GM12878 (cell line): ENCODE data around the gene CCR3. TPM values are rescaled to one million over a fixed set of nuclear protein-coding genes. Genes with fewer than 3 reads are reported as not detected.
A peak's percentile ranks its signal among the peaks of the same experiment; 100 is the strongest.

Experiments used
- ATAC-seq: fragments of 200-7000 bp; cut with Tn5 transposase; 3 replicates; pipeline ENCODE4 v1.9.1; 2020; ENCODE audit warnings: mild to moderate bottlenecking, moderate library complexity
- Bru-seq: library from RNA; stranded (reverse); fragments of 400-500 nt; gene quantifications from one replicate; lab custom pipeline; 2021; lab: Mats Ljungman, UMichigan
- BruChase-seq, 2 experiments: library from RNA; stranded (reverse); fragments of 400-500 nt; gene quantifications; one replicate each; lab custom pipeline; 2021; lab: Mats Ljungman, UMichigan
- BruUV-seq: library from RNA; stranded (reverse); fragments of 400-500 nt; replicated peaks from 2 replicates; lab custom pipeline; 2021; lab: Mats Ljungman, UMichigan
- CTCF ChIA-PET: fragments of 300-600 bp; sonication (Branson Sonifier 250); formaldehyde crosslinking; extraction: SDS; loops from one replicate; lab custom pipeline; 2021; ENCODE audit warnings: inconsistent platforms; lab: Yijun Ruan, JAX
- POLR2A ChIA-PET: fragments of 350-600 bp; formaldehyde crosslinking; extraction: SDS; loops from one replicate; lab custom pipeline; 2021; ENCODE audit warnings: inconsistent platforms; lab: Charles Lee
- RAD21 ChIA-PET: fragments of 300-600 bp; sonication (Branson Sonifier 250); formaldehyde crosslinking; loops from one replicate; lab custom pipeline; 2023; ENCODE audit warnings: antibody characterized with exemption; ENCODE audit not compliant: unreplicated experiment; lab: Charles Lee
- SMC1A ChIA-PET: fragments of 300-600 bp; sonication (Branson Sonifier 250); formaldehyde crosslinking; loops from one replicate; lab custom pipeline; 2023; ENCODE audit not compliant: unreplicated experiment, uncharacterized antibody; lab: Charles Lee
- DNase-seq: peaks from one replicate; pipeline ENCODE4 v3.0.0-alpha.2; 2011; ENCODE audit warnings: low read depth, low spot score
- FAIRE-seq: peaks from 3 replicates; lab custom pipeline; 2011; peaks lifted over from hg19 to GRCh38; lab: Jason Lieb, UNC
- H2AFZ ChIP-seq: 2 replicates; pipeline ENCODE4 v1.6.0; 2011; ENCODE audit warnings: low read depth, low read length, control low read depth; ENCODE audit not compliant: control insufficient read depth
- H3K27ac ChIP-seq: 2 replicates; pipeline ENCODE4 v1.5.1; 2011; ENCODE audit warnings: control low read depth; ENCODE audit not compliant: control insufficient read depth, insufficient read depth
- H3K27me3 ChIP-seq, 2 experiments: replicated peaks in 1 of 2; 2 replicates each; pipeline versions ENCODE4 v1.6.0 to v1.6.1; 2011; ENCODE audit warnings: low read length in 1 of 2; ENCODE audit not compliant: control insufficient read depth in 2 of 2, insufficient read depth in 2 of 2
- H3K36me3 ChIP-seq, 2 experiments: 2 replicates each; pipeline ENCODE4 v1.5.1; 2011; ENCODE audit warnings: low read length in 1 of 2; ENCODE audit not compliant: control insufficient read depth in 2 of 2, insufficient read depth in 2 of 2
- H3K4me1 ChIP-seq: 2 replicates; pipeline ENCODE4 v1.6.1; 2011; ENCODE audit warnings: mild to moderate bottlenecking, low read length, moderate library complexity, mixed read lengths; ENCODE audit not compliant: control insufficient read depth, insufficient read depth
- H3K4me2 ChIP-seq: 2 replicates; pipeline ENCODE4 v1.6.0; 2011; ENCODE audit warnings: control low read depth; ENCODE audit not compliant: control insufficient read depth, insufficient read depth
- H3K4me3 ChIP-seq: fragments of 200-600 bp; sonication (generic); 2 replicates; pipeline ENCODE4 v1.5.1; 2016
- H3K79me2 ChIP-seq: 2 replicates; pipeline ENCODE4 v1.6.0; 2011; ENCODE audit warnings: low read length; ENCODE audit not compliant: control insufficient read depth, insufficient read depth
- H3K9ac ChIP-seq: 2 replicates; pipeline ENCODE4 v1.8.0; 2011; ENCODE audit warnings: low read length, control low read depth, mixed read lengths; ENCODE audit not compliant: control insufficient read depth, insufficient read depth
- H3K9me3 ChIP-seq: replicated peaks from 3 replicates; pipeline ENCODE4 v1.5.1; 2011; ENCODE audit warnings: mild to moderate bottlenecking, low read length; ENCODE audit not compliant: control insufficient read depth, insufficient read depth
- H4K20me1 ChIP-seq: 2 replicates; pipeline ENCODE4 v1.6.0; 2011; ENCODE audit not compliant: control insufficient read depth, insufficient read depth
- BRCA1 ChIP-seq: IDR thresholded peaks from 2 replicates; pipeline ENCODE4 v1.6.1; 2011; ENCODE audit warnings: low read depth, low read length, improper control_type of control experiment
- CUX1 ChIP-seq: IDR thresholded peaks from 2 replicates; pipeline ENCODE4 v1.6.1; 2012; ENCODE audit warnings: improper control_type of control experiment, low read depth, low read length; ENCODE audit not compliant: insufficient replicate concordance
- EED ChIP-seq: sonication (generic); IDR thresholded peaks from 2 replicates; pipeline ENCODE4 v1.6.1; 2016; ENCODE audit warnings: antibody characterized with exemption, low read depth
- FOXM1 ChIP-seq: IDR thresholded peaks from 2 replicates; pipeline ENCODE4 v1.6.1; 2012; ENCODE audit warnings: low read depth, mild to moderate bottlenecking, inconsistent platforms, low read length, moderate library complexity
- GATAD2B ChIP-seq: fragments of 450-650 bp; conservative IDR thresholded peaks from 2 replicates; pipeline ENCODE4 v1.6.1; 2017; ENCODE audit warnings: low read depth, mild to moderate bottlenecking, moderate library complexity
- MEF2B ChIP-seq: fragments of 450-650 bp; IDR thresholded peaks from 2 replicates; pipeline ENCODE4 v1.6.1; 2018; ENCODE audit warnings: mild to moderate bottlenecking, moderate library complexity; ENCODE audit not compliant: partially characterized antibody, poor library complexity, severe bottlenecking
- NR2C1 ChIP-seq: fragments of 450-650 bp; IDR thresholded peaks from 2 replicates; pipeline ENCODE4 v1.6.1; 2017; ENCODE audit warnings: antibody characterized with exemption, mild to moderate bottlenecking, moderate library complexity
- PKNOX1 ChIP-seq: fragments of 450-650 bp; IDR thresholded peaks from 2 replicates; pipeline ENCODE4 v1.6.1; 2016; ENCODE audit warnings: mild to moderate bottlenecking
- SKIL ChIP-seq: fragments of 450-650 bp; IDR thresholded peaks from 2 replicates; pipeline ENCODE4 v1.6.1; 2017; ENCODE audit warnings: mild to moderate bottlenecking, low read depth, inconsistent platforms; ENCODE audit not compliant: poor library complexity, severe bottlenecking
- SMAD5 ChIP-seq: IDR thresholded peaks from 2 replicates; pipeline ENCODE4 v1.6.1; 2016; ENCODE audit warnings: antibody characterized with exemption, low read depth
- WGBS: methylation state at CpG from one replicate; pipeline ENCODE4 v1.1.6; 2016; ENCODE audit warnings: low lambda C conversion rate; ENCODE audit not compliant: insufficient replicate concordance, insufficient coverage; ENCODE audit errors: missing lambda C conversion rate; 5-methylcytosine and 5-hydroxymethylcytosine counted together
- in situ Hi-C: fragments of 300-500 bp; cut with MboI; formaldehyde crosslinking; loops from 9 replicates; pipeline ENCODE4 v1.14.3; 2018; ENCODE audit warnings: mixed read lengths
- intact Hi-C: fragments of 100-400 bp; cut with micrococcal nuclease; formaldehyde crosslinking; loops from one replicate; pipeline ENCODE4 v1.14.2; 2022; ENCODE audit not compliant: unreplicated experiment
- long read RNA-seq, 2 experiments: library from polyadenylated mRNA; unstranded; transcript quantifications; one replicate each; pipeline ENCODE4 v2.0.0, GENCODE V29; 2019 to 2020
- polyA minus RNA-seq, 3 experiments: library from RNA; depleted of rRNA, polyadenylated mRNA; stranded (reverse); fragments of >200 nt; gene quantifications; 2 replicates each; pipeline ENCODE4 v1.2.3, GENCODE V29; 2011
- polyA plus RNA-seq, 11 experiments: library from polyadenylated mRNA; depleted of rRNA in 4 of 11; unstranded in 6 of 11; stranded (reverse) in 5 of 11; fragments of >200 nt; fragmentation: Nextera tagmentation in 4 of 11; fragmentation: Illumina TruSeq in 1 of 11; extraction: Ambion mirVana in 4 of 11; extraction: Trizol in 1 of 11; gene quantifications; 1 replicate in 1 of 11; 2 replicates in 10 of 11; pipeline versions ENCODE4 v1.2.1 to v1.2.3, GENCODE V29; 2011 to 2016; ENCODE audit warnings: inconsistent platforms in 2 of 11, missing spikeins in 2 of 11, low read depth in 1 of 11
- total RNA-seq, 4 experiments: library from RNA; depleted of rRNA in 3 of 4; stranded (reverse); fragments of >200 nt in 3 of 4; fragmentation: Illumina TruSeq in 1 of 4; extraction: Trizol in 1 of 4; gene quantifications; 2 replicates each; pipeline versions ENCODE4 v1.2.1 to v1.2.3, GENCODE V29; 2013 to 2021

CCR3 gene
- 0.42 and 0.54 TPM in 2 replicates for total RNA-seq (2013; cell fraction: nucleolus; rRNA removed)
- total RNA-seq (2014; rRNA removed) (0.23 and 0.65 TPM in 2 replicates), total RNA-seq (2014; rRNA removed; fragmentation: Illumina TruSeq; extraction: Trizol) (0.27 and 0.60 TPM in 2 replicates), total RNA-seq (2021) (0.41 and 0.66 TPM in 2 replicates), polyA plus RNA-seq (2011; rRNA removed) (not detected in 2 replicates), polyA plus RNA-seq (2014; fragmentation: Illumina TruSeq; extraction: Trizol) (0.65 and 0.78 TPM in 2 replicates), polyA plus RNA-seq (2014; fragmentation: Nextera tagmentation; extraction: Ambion mirVana) (under 1 TPM; 0.53 TPM), polyA plus RNA-seq (2014; rRNA removed) (0.58 TPM in 2 replicates), polyA plus RNA-seq (2016; fragmentation: Nextera tagmentation; extraction: Ambion mirVana) (under 1 TPM; 0.13 to 0.20 TPM), polyA minus RNA-seq (2011; rRNA and poly(A)+ RNA removed) (not detected in 2 replicates), Bru-seq, nascent RNA (percentile 9 among the genes with signal in this experiment), BruChase-seq, experiment 1, labeled RNA remaining after a 6-hour chase (percentile 10 among the genes with signal in this experiment), BruChase-seq, experiment 2, labeled RNA remaining after a 2-hour chase (percentile 11 among the genes with signal in this experiment)
- not detected for polyA plus RNA-seq (2011; ENCODE audit: low read depth)
- polyA plus RNA-seq (2011; cell fraction: cytosol; rRNA removed): 0.05 and 0.06 TPM in 2 replicates
- polyA plus RNA-seq (2011; cell fraction: nucleus; rRNA removed): not detected in 2 replicates
- 0.19 and 0.27 TPM in 2 replicates for polyA plus RNA-seq (2012)
- not detected in 2 replicates for polyA minus RNA-seq (2011; cell fraction: cytosol; rRNA and poly(A)+ RNA removed)
- not detected in 2 replicates for polyA minus RNA-seq (2011; cell fraction: nucleus; rRNA and poly(A)+ RNA removed)
- long read RNA-seq, experiment 1: 0 reads
- long read RNA-seq, experiment 2, partial matches to known transcripts: 0 of 4 reads
- long read RNA-seq, experiment 2, other reads (novel, unspliced or antisense): 3 of 4 reads

GRCh38 chr3:46242120-46242519 is at the start of gene CCR3:
TSS of gene CCR3 (plus strand) at chr3:46242460. CDS start at chr3:46265159, 22,699 bp downstream.
- ChIA-PET POLR2A (no interaction called here), SMC1A (interaction anchor here (1.6 kb wide), 1 partner anchor 135 kb away, joined by 4 read pairs; no protein-coding TSS in a partner anchor), RAD21 (interaction anchor here (1.0 to 1.2 kb wide), 3 partner anchors 11 to 55 kb away, joined by 3 read pairs; no protein-coding TSS in a partner anchor), CTCF (interaction anchor here (0.6 to 1.8 kb wide), 7 partner anchors 7 to 1710 kb away, joined by 3 to 7 read pairs (median 4); partner anchors contain the start of gene CCR5)
- peak; percentile 65 for ATAC-seq
- H3K9me3 ChIP-seq: no peaks in the 10 kb centered on the region
- H2AFZ ChIP-seq: no peak within 1 kb of the TSS
- peaks cover 3% of the 10 kb centered on the region; the same call in 1 of the 2 replicates for H3K4me1 ChIP-seq
- intact Hi-C loops (no loop called here), in situ Hi-C loops (no loop called here)
- no peak within 1 kb of the TSS for H3K4me2 ChIP-seq
- H3K79me2 ChIP-seq: no peaks in the 10 kb centered on the region
- FAIRE-seq: no peak
- H4K20me1 ChIP-seq: no peaks in the 10 kb centered on the region
- H3K9ac ChIP-seq: no peak within 1 kb of the TSS
- 33% methylated on average over 4 of the region's 4 CpGs for WGBS
- no TSS peak for BruUV-seq
- H3K27ac ChIP-seq: no peak within 1 kb of the TSS
- no peak within 1 kb of the TSS for H3K4me3 ChIP-seq
- H3K36me3 ChIP-seq: no peaks in the 10 kb centered on the region
- H3K27me3 ChIP-seq: peaks cover 0 to 9% of the 10 kb centered on the region in 2 experiments; a peak in 2 of 4 replicates
- no peak for DNase-seq
- TF ChIP-seq MEF2B (no peak), CUX1 (no peak), SMAD5 (no peak), PKNOX1 (peak; percentile 93), BRCA1 (no peak), EED (no peak), GATAD2B (no peak), NR2C1 (no peak), FOXM1 (no peak), SKIL (no peak)
